Endothelial cell of umbilical vein (primary cell): ENCODE results near the gene TRPM8. TPM values are rescaled to one million over a fixed set of nuclear protein-coding genes. Genes with fewer than 3 reads are reported as not detected.

Experiments used
- BruUV-seq: library from RNA; stranded (reverse); fragments of 400-500 nt; replicated peaks from 2 replicates; lab custom pipeline; 2021; lab: Mats Ljungman, UMichigan
- CTCF ChIA-PET: fragments of 300-600, 350-600 bp; sonication (Branson Sonifier 250); formaldehyde crosslinking; loops from one replicate; lab custom pipeline; 2021; ENCODE audit warnings: antibody characterized with exemption, inconsistent platforms; lab: Charles Lee
- POLR2A ChIA-PET: fragments of 300-600, 350-600 bp; sonication (Branson Sonifier 250); formaldehyde crosslinking; loops from one replicate; lab custom pipeline; 2021; ENCODE audit warnings: antibody characterized with exemption, inconsistent platforms; lab: Charles Lee
- DNase-seq: peaks from one replicate; pipeline ENCODE4 v3.0.0-alpha.2; 2011; ENCODE audit warnings: low read depth, low spot score
- FAIRE-seq: peaks from 2 replicates; lab custom pipeline; 2011; peaks lifted over from hg19 to GRCh38; lab: Jason Lieb, UNC
- H2AFZ ChIP-seq: 2 replicates; pipeline ENCODE4 v1.6.0; 2012; ENCODE audit warnings: low read depth, low read length, control low read depth, inconsistent platforms
- H3K27ac ChIP-seq: 2 replicates; pipeline ENCODE4 v1.5.1; 2011; ENCODE audit warnings: low read depth, mild to moderate bottlenecking, control low read depth, low read length, moderate library complexity; ENCODE audit not compliant: insufficient read depth
- H3K27me3 ChIP-seq, 2 experiments: 2 replicates each; pipeline versions ENCODE4 v1.6.0 to v1.6.1; 2011; ENCODE audit warnings: low read length in 2 of 2, mixed read lengths in 1 of 2; ENCODE audit not compliant: control insufficient read depth in 2 of 2, insufficient read depth in 2 of 2
- H3K36me3 ChIP-seq, 2 experiments: 2 replicates in 1 of 2; 3 replicates in 1 of 2; pipeline ENCODE4 v1.5.1; 2011; ENCODE audit warnings: low read length in 2 of 2, mild to moderate bottlenecking in 1 of 2, moderate library complexity in 1 of 2; ENCODE audit not compliant: control insufficient read depth in 2 of 2, insufficient read depth in 2 of 2; ENCODE audit errors: extremely low read depth in 1 of 2
- H3K4me1 ChIP-seq: 3 replicates; pipeline ENCODE4 v1.5.1; 2011; ENCODE audit warnings: mild to moderate bottlenecking, low read length; ENCODE audit not compliant: control insufficient read depth, insufficient read depth; ENCODE audit errors: extremely low read depth
- H3K4me2 ChIP-seq: 2 replicates; pipeline ENCODE4 v1.6.1; 2011; ENCODE audit warnings: low read length, control low read depth, mixed read lengths; ENCODE audit not compliant: insufficient read depth
- H3K4me3 ChIP-seq, 3 experiments: fragments of 200-600 bp in 1 of 3; sonication (generic), shearing (Covaris generic) in 1 of 3; replicated peaks in 1 of 3; 2 replicates each; pipeline ENCODE4 v1.5.1; 2011 to 2016; ENCODE audit warnings: control low read depth in 3 of 3, low read length in 3 of 3, mild to moderate bottlenecking in 2 of 3, inconsistent platforms in 1 of 3, low read depth in 1 of 3, moderate library complexity in 1 of 3; ENCODE audit not compliant: insufficient read depth in 1 of 3
- H3K79me2 ChIP-seq: 2 replicates; pipeline ENCODE4 v1.6.0; 2012; ENCODE audit warnings: low read length, inconsistent platforms; ENCODE audit not compliant: control insufficient read depth, insufficient read depth
- H3K9ac ChIP-seq: replicated peaks from 2 replicates; pipeline ENCODE3; 2011; ENCODE audit warnings: low read length, control low read depth; ENCODE audit not compliant: insufficient read depth; ENCODE audit errors: extremely low read depth
- H3K9me1 ChIP-seq: replicated peaks from 3 replicates; pipeline ENCODE4 v1.6.0; 2011; ENCODE audit warnings: mild to moderate bottlenecking, low read length; ENCODE audit not compliant: control insufficient read depth, insufficient read depth; ENCODE audit errors: extremely low read depth
- H3K9me3 ChIP-seq: replicated peaks from 2 replicates; pipeline ENCODE4 v1.5.1; 2012; ENCODE audit warnings: low read length, inconsistent platforms; ENCODE audit not compliant: control insufficient read depth, insufficient read depth
- H4K20me1 ChIP-seq: replicated peaks from 2 replicates; pipeline ENCODE3; 2011; ENCODE audit warnings: mild to moderate bottlenecking, low read length; ENCODE audit not compliant: control insufficient read depth, insufficient read depth; ENCODE audit errors: extremely low read depth
- CTCF ChIP-seq, 2 donors: IDR thresholded peaks; 1 replicate in 1 of 2; 2 replicates in 1 of 2; pipeline ENCODE4 v1.5.1; 2011; ENCODE audit warnings: low read length in 2 of 2, mild to moderate bottlenecking in 2 of 2, moderate library complexity in 2 of 2, control low read depth in 1 of 2, inconsistent platforms in 1 of 2, low read depth in 1 of 2; ENCODE audit not compliant: insufficient read depth in 1 of 2; ENCODE audit errors: extremely low read depth in 1 of 2
- EZH2 ChIP-seq: IDR thresholded peaks from 2 replicates; pipeline ENCODE4 v1.6.1; 2012; ENCODE audit warnings: borderline replicate concordance, low read depth, mild to moderate bottlenecking, moderate library complexity, low read length, inconsistent platforms; ENCODE audit not compliant: severe bottlenecking
- FOS ChIP-seq: IDR thresholded peaks from 2 replicates; pipeline ENCODE4 v1.6.1; 2011; ENCODE audit warnings: mild to moderate bottlenecking, low read length, moderate library complexity, borderline replicate concordance; ENCODE audit not compliant: insufficient read depth
- GATA2 ChIP-seq: IDR thresholded peaks from 2 replicates; pipeline ENCODE4 v1.7.0; 2011; ENCODE audit warnings: low read depth, mild to moderate bottlenecking, moderate library complexity, mixed read lengths, low read length; ENCODE audit not compliant: insufficient read length, insufficient read depth
- JUN ChIP-seq: IDR thresholded peaks from 2 replicates; pipeline ENCODE4 v1.6.1; 2011; ENCODE audit warnings: borderline replicate concordance, low read depth; ENCODE audit not compliant: insufficient read length, insufficient read depth
- MAX ChIP-seq: IDR thresholded peaks from 2 replicates; pipeline ENCODE4 v1.6.1; 2011; ENCODE audit not compliant: insufficient read depth, insufficient read length
- MYC ChIP-seq: IDR thresholded peaks from one replicate; pipeline ENCODE4 v1.6.1; 2011; ENCODE audit warnings: mild to moderate bottlenecking, low read depth, low read length
- POLR2A ChIP-seq: IDR thresholded peaks from 2 replicates; pipeline ENCODE4 v1.6.1; 2012; ENCODE audit warnings: low read depth, mild to moderate bottlenecking, control low read depth, low read length
- POLR2AphosphoS5 ChIP-seq: IDR thresholded peaks from 2 replicates; pipeline ENCODE4 v1.6.1; 2012; ENCODE audit warnings: low read depth, mild to moderate bottlenecking, control low read depth, low read length, moderate library complexity; ENCODE audit not compliant: insufficient read depth
- dilution Hi-C: fragments of 300-500 bp; cut with MboI; formaldehyde crosslinking; loops from one replicate; pipeline ENCODE4 v1.15.0; 2019; ENCODE audit warnings: low sequenced_read_pairs; ENCODE audit not compliant: extremely low pct_ligation_motif_present
- intact Hi-C: fragments of 100-400 bp; cut with micrococcal nuclease; formaldehyde crosslinking; loops from one replicate; pipeline ENCODE4 v1.10.0; 2022
- polyA plus RNA-seq, 4 experiments: library from polyadenylated mRNA; depleted of rRNA in 3 of 4; stranded (reverse) in 3 of 4; unstranded in 1 of 4; fragments of >200 nt; gene quantifications; 2 replicates each; pipeline versions ENCODE4 v1.2.1 to v1.2.3, GENCODE V29; 2011 to 2012; ENCODE audit warnings: missing spikeins in 1 of 4
- total RNA-seq: library from RNA; stranded (reverse); gene quantifications from 2 replicates; pipeline ENCODE4 v1.2.3, GENCODE V29; 2021

The TRPM8 gene
- total and polyA plus RNA-seq, 2 donors (not counting 3 experiments of a cell fraction or from before 2014, with no cell fraction given) = not detected

- H3K79me2 ChIP-seq = no peaks in the 10 kb centered on the region
- no peaks in the 10 kb centered on the region for H3K9me3 ChIP-seq
- no peaks in the 10 kb centered on the region for H3K36me3 ChIP-seq
- H3K9me1 ChIP-seq = no peaks in the 10 kb centered on the region
- CTCF ChIA-PET = interaction anchor here (1.0 kb wide), 1 partner anchor 13 kb away, joined by 3 read pairs; no protein-coding TSS in a partner anchor
- no peak overlapping the region for H2AFZ ChIP-seq
- BruUV-seq = no TSS peak
- no peaks in the 10 kb centered on the region for H3K27me3 ChIP-seq
- H3K27ac ChIP-seq = no peak overlapping the region
- intact Hi-C loops = no loop called here
- H3K4me1 ChIP-seq = peaks cover 17% of the 10 kb centered on the region
- H3K9ac ChIP-seq = no peak overlapping the region
- H3K4me2 ChIP-seq = no peak overlapping the region
- no peak for DNase-seq
- FAIRE-seq = no peak
- no peaks in the 10 kb centered on the region for H4K20me1 ChIP-seq
- H3K4me3 ChIP-seq = no peak overlapping the region
- TF ChIP-seq MYC (no peak), MAX (no peak), EZH2 (no peak), GATA2 (no peak), FOS (no peak)
- dilution Hi-C loops = no loop called here
- POLR2A ChIA-PET = no interaction called here
Measured at GRCh38 chr2:234033885-234034284, 116.7 kb downstream of the TRPM8 start.

- Histone ChIP-seq H4K20me1 (no peaks in the 10 kb centered on the region), H2AFZ (no peak overlapping the region), H3K9me3 (no peaks in the 10 kb centered on the region), H3K4me2 (no peak overlapping the region), H3K4me1 (peaks cover 1% of the 10 kb centered on the region), H3K36me3 (no peaks in the 10 kb centered on the region), H3K9me1 (no peaks in the 10 kb centered on the region), H3K79me2 (no peaks in the 10 kb centered on the region), H3K4me3 (no peak overlapping the region), H3K27ac (no peak overlapping the region), H3K27me3 (no peaks in the 10 kb centered on the region), H3K9ac (no peak overlapping the region)
- ChIA-PET POLR2A (no interaction called here), CTCF (no interaction called here)
- FAIRE-seq (no peak), DNase-seq (no peak)
- no TSS peak for BruUV-seq
- intact Hi-C loops = no loop called here
- dilution Hi-C loops = no loop called here
- TF ChIP-seq CTCF (IDR thresholded peaks at IDR 0.05; ENCODE audit: extremely low read depth in 1 of 2, insufficient read depth in 1 of 2, low read depth in 1 of 2, low read length in 2 of 2) (no peak), MYC (no peak), POLR2AphosphoS5 (no peak), EZH2 (no peak), POLR2A (no peak), JUN (no peak), GATA2 (no peak)
Measured at GRCh38 chr2:234038076-234038802, 121.1 kb downstream of the TRPM8 start.
